K562 treated with DMSO at 1 percent for 24 hours (cell line): ENCODE results near the gene LAPTM4A. TPM values are rescaled to one million over a fixed set of nuclear protein-coding genes. Genes with fewer than 3 reads are reported as not detected.

Experiments
- total RNA-seq: library from RNA; unstranded; fragments of 300-600 nt; gene quantifications from 2 replicates; pipeline ENCODE4 v1.2.3, GENCODE V29; 2022; ENCODE audit warnings: low read depth; ENCODE audit not compliant: insufficient read depth

Gene LAPTM4A
- 60.9 and 69.4 TPM in 2 replicates for total RNA-seq

DNA sequence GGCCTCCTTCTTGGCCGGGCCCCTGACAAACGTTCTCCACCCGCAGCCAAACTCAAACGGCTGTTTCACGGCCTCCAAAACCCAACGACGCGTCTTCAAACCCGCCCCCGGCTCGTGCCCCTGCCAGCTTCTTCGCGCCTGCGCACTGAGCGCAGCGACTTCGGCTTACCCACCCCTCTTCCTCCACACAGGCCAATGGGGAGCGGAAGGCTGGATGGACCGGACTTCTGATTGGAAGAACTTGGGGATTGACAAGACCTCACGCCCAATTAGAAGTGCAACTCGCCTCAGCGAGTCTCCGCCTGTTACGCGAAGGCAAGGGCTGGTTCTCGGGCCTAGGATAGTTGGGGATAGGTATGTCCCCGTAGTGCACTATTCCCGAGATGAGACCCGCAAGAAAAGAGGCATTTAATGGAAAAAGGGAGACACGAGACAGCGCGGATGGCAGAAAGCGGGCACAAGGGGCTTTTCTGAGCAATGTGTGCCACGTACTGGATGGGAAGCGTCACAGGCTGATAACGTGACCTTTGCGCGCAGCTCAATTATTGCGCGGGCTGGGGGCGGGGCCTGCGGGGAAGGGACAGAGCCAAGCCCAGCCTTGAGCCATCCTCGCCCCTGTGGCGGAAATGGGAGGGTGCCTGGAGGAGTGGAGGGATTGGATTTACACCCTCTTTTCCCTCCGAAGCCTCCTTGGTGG lies at the start of gene LAPTM4A:
LAPTM4A (minus strand) TSS at position 97 of the 697 bp plus-strand sequence. CDS start 108 bp downstream, outside the sequence.

DNA sequence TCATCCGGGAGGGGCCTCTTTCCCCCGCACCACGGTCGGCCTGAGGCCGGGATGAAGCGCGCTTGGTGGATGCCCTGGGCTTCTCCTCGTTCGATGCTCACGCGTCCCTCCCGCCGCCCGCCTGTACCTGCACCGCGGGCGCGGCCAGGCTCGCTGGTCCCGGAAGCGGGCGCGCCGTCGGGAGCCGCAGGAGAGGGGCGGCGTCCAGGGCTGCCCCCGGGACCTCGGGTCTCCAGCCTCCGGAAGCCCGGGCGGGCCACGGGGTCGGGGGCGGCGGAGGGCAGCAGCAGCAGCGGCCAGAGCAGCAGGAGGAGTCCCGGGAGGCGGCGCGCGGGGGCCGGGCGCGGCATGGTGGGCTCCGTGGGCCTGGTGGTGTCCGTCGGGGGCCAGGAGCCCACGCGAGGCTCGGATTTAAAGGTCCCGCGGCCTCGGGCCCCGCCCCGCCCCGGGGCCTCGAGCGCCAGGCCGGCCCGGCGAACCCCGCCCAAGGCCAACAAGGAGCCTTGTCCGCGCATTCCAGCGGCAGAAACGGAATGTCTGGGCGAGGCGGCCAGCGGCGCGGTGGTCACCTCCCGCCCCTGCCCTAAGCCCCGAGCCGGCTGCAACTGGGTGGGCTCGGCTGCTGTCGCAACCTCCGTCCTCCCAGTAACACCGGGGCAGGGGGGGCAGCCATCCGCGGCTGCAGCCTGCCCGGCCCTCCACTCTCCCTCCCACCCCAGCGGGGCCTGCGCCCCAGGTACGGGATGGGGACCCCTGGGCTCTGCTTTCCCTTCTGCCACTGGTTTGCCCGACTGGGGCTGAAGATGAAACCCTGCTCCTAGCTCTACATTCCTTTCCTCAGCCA lies 38.9 kb downstream of the LAPTM4A start, which contains the start of gene MATN3:
MATN3 (minus strand) TSS at position 387 of the 844 bp plus-strand sequence; CDS start at position 350, 37 bp downstream.

DNA sequence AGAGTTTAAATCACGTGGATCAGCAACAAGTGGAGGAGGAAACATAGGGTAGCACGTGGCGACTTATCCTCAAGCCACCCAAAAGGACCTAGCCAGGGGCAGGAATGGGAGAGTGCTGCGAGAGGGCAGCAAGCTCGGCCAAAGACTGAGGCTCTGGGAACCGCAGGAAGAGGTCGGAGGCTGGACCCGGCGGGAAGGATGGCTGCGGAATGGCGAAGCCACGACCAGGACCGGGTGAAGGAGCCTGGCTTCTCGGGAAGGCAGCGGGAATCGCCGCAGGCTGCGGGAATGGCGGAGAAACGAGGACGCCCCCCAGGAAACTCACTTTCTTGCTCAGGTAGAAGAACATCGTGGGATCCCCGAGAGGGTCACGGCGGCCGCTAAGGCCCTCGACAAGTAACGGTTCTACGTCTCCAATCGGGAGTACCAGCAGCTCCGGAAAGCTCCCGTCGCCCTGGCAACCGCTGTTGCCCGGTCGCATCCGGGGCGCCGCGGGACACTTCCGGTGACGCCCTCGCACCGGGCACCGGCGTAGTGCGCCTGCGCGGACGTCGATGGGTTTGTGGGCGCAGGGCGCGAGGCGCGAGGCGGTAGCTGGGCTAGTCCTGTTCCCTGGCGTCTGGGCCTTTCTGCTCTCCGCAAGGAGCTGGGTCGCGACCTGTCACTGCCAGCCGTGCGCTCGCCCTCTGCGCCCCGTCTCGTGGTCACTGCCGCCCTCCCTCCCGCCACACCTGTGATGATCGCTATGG lies 61.6 kb downstream of the LAPTM4A start, which contains the start of gene WDR35:
WDR35 (minus strand) TSS at position 439 of the 749 bp plus-strand sequence; CDS start at position 349, 90 bp downstream.

Other genes with a start within 250 kb of the LAPTM4A start
- gene TTC32, start 149.6 kb downstream of the LAPTM4A start, total RNA-seq: 15.3 and 16.0 TPM in 2 replicates
- gene WDR35, start 61.5 kb downstream of the LAPTM4A start, total RNA-seq: 1.2 and 2.9 TPM in 2 replicates
- gene MATN3, start 39.0 kb downstream of the LAPTM4A start, total RNA-seq: not detected in 2 replicates
- gene SDC1, start 173.5 kb upstream of the LAPTM4A start, total RNA-seq: 0.49 and 0.81 TPM in 2 replicates